ENCODE data around the gene SPINT3.
"Not testable (repeated sequence)": the region's sequence is repeated elsewhere in the genome, so short reads cannot be mapped to it uniquely, and the experiment has no call there.

SPINT3 gene

GRCh38 chr20:45502561-45502960, 12.9 kb downstream of the SPINT3 start:
- no peak for DNase-seq (ENCODE audit: low spot score)

GRCh38 chr20:45501600-45501999, 13.8 kb downstream of the SPINT3 start:
- no peak for DNase-seq (ENCODE audit: low spot score)

- no peak for DNase-seq (ENCODE audit: low spot score)
Observed at GRCh38 chr20:45500022-45500421, 15.4 kb downstream of the SPINT3 start.

- DNase-seq (ENCODE audit: low spot score): no peak
Observed at GRCh38 chr20:45497971-45498494, 17.4 kb downstream of the SPINT3 start.

- no peak for DNase-seq (ENCODE audit: low spot score)
Observed at GRCh38 chr20:45496166-45496565, 19.3 kb downstream of the SPINT3 start.

GRCh38 chr20:45495501-45495941, 19.9 kb downstream of the SPINT3 start:
- DNase-seq (ENCODE audit: low spot score): no peak

- no peak for DNase-seq (ENCODE audit: low spot score)
Observed at GRCh38 chr20:45489083-45489531, 26.3 kb downstream of the SPINT3 start.

- peak; percentile 20 for DNase-seq (ENCODE audit: low spot score)
Observed at GRCh38 chr20:45487231-45487635, 28.2 kb downstream of the SPINT3 start.

GRCh38 chr20:45485388-45485787, 30.0 kb downstream of the SPINT3 start:
- no peak for DNase-seq (ENCODE audit: low spot score)

- no peak for DNase-seq (ENCODE audit: low spot score)
Observed at GRCh38 chr20:45484676-45485075, 30.7 kb downstream of the SPINT3 start.

- no peak for DNase-seq (ENCODE audit: low spot score)
Observed at GRCh38 chr20:45479822-45480221, 35.6 kb downstream of the SPINT3 start.

GRCh38 chr20:45477530-45478148, 37.8 kb downstream of the SPINT3 start:
- DNase-seq (ENCODE audit: low spot score): not testable (repeated sequence)

GRCh38 chr20:45472286-45472685, 43.1 kb downstream of the SPINT3 start:
- DNase-seq (ENCODE audit: low spot score): not testable (repeated sequence)

- no peak for DNase-seq (ENCODE audit: low spot score)
Observed at GRCh38 chr20:45470937-45471336, 44.5 kb downstream of the SPINT3 start.

GRCh38 chr20:45470262-45470931, 45.0 kb downstream of the SPINT3 start:
- DNase-seq (ENCODE audit: low spot score): no peak

- DNase-seq (ENCODE audit: low spot score): no peak
Observed at GRCh38 chr20:45469336-45470261, 45.8 kb downstream of the SPINT3 start, which contains the start of gene WFDC2. Gene WFDC2 (plus strand): TSS chr20:45469753. CDS start chr20:45469782, 29 bp downstream.

GRCh38 chr20:45467861-45468260, 47.6 kb downstream of the SPINT3 start:
- DNase-seq (ENCODE audit: low spot score): no peak

- DNase-seq (ENCODE audit: low spot score): no peak
Observed at GRCh38 chr20:45467172-45467571, 48.2 kb downstream of the SPINT3 start.

- DNase-seq (ENCODE audit: low spot score): no peak
Observed at GRCh38 chr20:45465491-45466266, 49.7 kb downstream of the SPINT3 start.

GRCh38 chr20:45463709-45464108, 51.7 kb downstream of the SPINT3 start:
- no peak for DNase-seq (ENCODE audit: low spot score)

- no peak for DNase-seq (ENCODE audit: low spot score)
Observed at GRCh38 chr20:45462711-45463509, 52.5 kb downstream of the SPINT3 start.

All from NAMALWA (cell line).